Adrenal gland (tissue), 12 donors: Measurements from ENCODE around the gene PWWP2B. TPM values are rescaled to one million over a fixed set of nuclear protein-coding genes. Genes with fewer than 3 reads are reported as not detected.

Experiments
- DNase-seq, 7 donors: peaks; one replicate each; pipeline ENCODE4 v3.0.0-alpha.2; 2019 to 2020
- H3K27ac ChIP-seq, 5 donors: fragments of 200-600 bp; sonication (generic) in 4 of 5; 1 replicate in 3 of 5; 2 replicates in 2 of 5; pipeline versions ENCODE4 v1.5.1 to v1.8.0; 2016 to 2020; ENCODE audit warnings: mild to moderate bottlenecking in 1 of 5
- H3K27me3 ChIP-seq: fragments of 200-600 bp; 2 replicates; pipeline ENCODE4 v1.8.0; 2021
- H3K36me3 ChIP-seq, 2 donors: fragments of 200-600 bp; replicated peaks in 1 of 2; 1 replicate in 1 of 2; 2 replicates in 1 of 2; pipeline versions ENCODE4 v1.5.1 to v1.8.0; 2018 to 2022
- H3K4me1 ChIP-seq, 2 donors: fragments of 200-600 bp; replicated peaks in 1 of 2; 1 replicate in 1 of 2; 2 replicates in 1 of 2; pipeline versions ENCODE4 v1.5.1 to v1.8.0; 2018 to 2021
- H3K4me3 ChIP-seq, 4 donors: fragments of 200-600 bp; sonication (generic) in 3 of 4; one replicate each; pipeline ENCODE4 v1.5.1; 2016 to 2018
- H3K9me3 ChIP-seq, 3 donors: fragments of 200-600 bp; sonication (generic) in 1 of 3; replicated peaks in 1 of 3; 1 replicate in 2 of 3; 2 replicates in 1 of 3; pipeline versions ENCODE4 v1.5.1 to v1.8.0; 2016 to 2021
- POLR2A ChIP-seq, 2 donors: fragments of 450-650 bp; IDR thresholded peaks; one replicate each; pipeline ENCODE4 v1.6.1; 2017; ENCODE audit warnings: antibody characterized with exemption in 2 of 2, mild to moderate bottlenecking in 2 of 2, moderate library complexity in 1 of 2
- WGBS, 4 donors: extraction: QIAGEN DNeasy Blood & Tissue Kit in 2 of 4; methylation state at CpG; one replicate each; pipeline versions ENCODE4 v1.1.5 to v1.1.7; 2013 to 2017; 5-methylcytosine and 5-hydroxymethylcytosine counted together
- intact Hi-C, 2 donors: fragments of 100-400 bp; cut with DNase I; formaldehyde crosslinking; loops; one replicate each; pipeline versions ENCODE4 v1.14.1 to v1.15.0; 2022 to 2023
- polyA plus RNA-seq, 3 donors: library from polyadenylated mRNA; stranded (reverse); fragments of 200-250 nt in 2 of 3; fragments of 350-450 nt in 1 of 3; fragmentation: Illumina TruSeq in 1 of 3; extraction: RNeasy Lipid Tissue Mini Kit (QIAGEN cat#74804) in 1 of 3; gene quantifications; one replicate each; pipeline ENCODE4 v1.2.3, GENCODE V29; 2013 to 2014
- total RNA-seq, 9 donors: library from RNA; depleted of rRNA in 4 of 9; stranded (reverse); fragments of >200 nt in 4 of 9; fragments of 120-200 nt in 1 of 9; fragmentation: NEBNext Ultra II Directional in 1 of 9; extraction: Animal tissue kit (Norgen Biotek cat#: 25700) in 1 of 9; gene quantifications; one replicate each; pipeline versions ENCODE4 v1.1.0 to v1.2.4, GENCODE V29; 2013 to 2023
- TF ChIP-seq, protein P1 (sequence below), 6 experiments: fragments of 450-650 bp in 4 of 6; fragments of 200-600 bp in 2 of 6; sonication (generic) in 1 of 6; IDR thresholded peaks; 1 replicate in 5 of 6; 2 replicates in 1 of 6; pipeline versions ENCODE4 v1.5.1 to v1.8.0; 2016 to 2021; ENCODE audit warnings: antibody characterized with exemption in 6 of 6, mild to moderate bottlenecking in 2 of 6, moderate library complexity in 1 of 6
- donor health status: healthy with polysubstance abuse.
- donor health status: Bipolar disorder and iron deficiency.
- donor health status: DM: yes; HTN: yes; CAD: no.
- donor health status: DM: no; HTN: no; CAD: no.
- donor health status: DM: no; HTN: no; CAD: no.
- donor health status: DM: yes; HTN: yes; CAD: no.

Gene PWWP2B
- total and polyA plus RNA-seq, 12 donors, result 3.4 to 75.3 (median 40.7) TPM

DNA sequence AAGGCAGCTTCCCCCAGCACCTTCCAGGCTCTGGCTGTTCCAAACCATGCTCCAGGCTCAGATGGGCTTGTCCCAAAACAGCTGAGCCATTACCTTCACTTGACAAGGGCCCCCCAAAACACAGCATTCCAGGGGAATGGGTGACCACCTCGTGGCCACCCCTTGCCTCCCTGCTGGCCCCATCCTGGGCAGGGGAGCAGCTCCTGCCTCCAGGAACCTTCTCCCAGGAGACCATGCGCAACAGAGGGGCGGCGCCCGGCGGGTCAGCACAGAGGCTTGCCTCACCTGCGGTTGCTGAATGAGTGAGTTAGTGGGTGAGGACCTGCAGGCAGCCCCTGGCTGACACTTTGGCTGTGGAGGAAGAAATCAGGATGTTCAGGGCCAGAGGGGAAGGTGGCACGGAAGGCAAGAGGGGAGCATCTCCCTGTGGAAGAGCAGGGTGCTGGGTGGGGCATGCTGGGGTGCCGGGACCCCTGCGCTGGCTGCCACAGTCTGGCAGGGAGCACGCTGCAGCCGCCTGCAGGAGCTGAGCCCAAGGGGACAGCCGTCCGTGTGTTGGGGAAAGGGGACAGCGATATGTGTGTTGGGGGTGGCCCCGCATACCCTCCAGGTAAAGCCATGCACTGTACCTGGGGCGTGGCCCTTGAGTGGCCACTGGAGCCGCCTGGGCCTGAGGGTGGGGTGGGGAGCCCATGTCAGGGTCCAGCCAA, 54.7 kb downstream of the PWWP2B start:
- Histone ChIP-seq H3K4me3 (no peak overlapping the region), H3K36me3 (no peaks in the 10 kb centered on the region), H3K9me3 (no peaks in the 10 kb centered on the region), H3K27me3 (no peaks in the 10 kb centered on the region), H3K4me1 (peaks cover 32 to 34% of the 10 kb centered on the region in 2 donors), H3K27ac (no peak overlapping the region)
- peak in 1 of 7 donors; percentile 26 for DNase-seq
- no peak for TF ChIP-seq POLR2A (IDR thresholded peaks at IDR 0.05)
- TF ChIP-seq, protein P1, sequence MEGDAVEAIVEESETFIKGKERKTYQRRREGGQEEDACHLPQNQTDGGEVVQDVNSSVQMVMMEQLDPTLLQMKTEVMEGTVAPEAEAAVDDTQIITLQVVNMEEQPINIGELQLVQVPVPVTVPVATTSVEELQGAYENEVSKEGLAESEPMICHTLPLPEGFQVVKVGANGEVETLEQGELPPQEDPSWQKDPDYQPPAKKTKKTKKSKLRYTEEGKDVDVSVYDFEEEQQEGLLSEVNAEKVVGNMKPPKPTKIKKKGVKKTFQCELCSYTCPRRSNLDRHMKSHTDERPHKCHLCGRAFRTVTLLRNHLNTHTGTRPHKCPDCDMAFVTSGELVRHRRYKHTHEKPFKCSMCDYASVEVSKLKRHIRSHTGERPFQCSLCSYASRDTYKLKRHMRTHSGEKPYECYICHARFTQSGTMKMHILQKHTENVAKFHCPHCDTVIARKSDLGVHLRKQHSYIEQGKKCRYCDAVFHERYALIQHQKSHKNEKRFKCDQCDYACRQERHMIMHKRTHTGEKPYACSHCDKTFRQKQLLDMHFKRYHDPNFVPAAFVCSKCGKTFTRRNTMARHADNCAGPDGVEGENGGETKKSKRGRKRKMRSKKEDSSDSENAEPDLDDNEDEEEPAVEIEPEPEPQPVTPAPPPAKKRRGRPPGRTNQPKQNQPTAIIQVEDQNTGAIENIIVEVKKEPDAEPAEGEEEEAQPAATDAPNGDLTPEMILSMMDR (IDR thresholded peaks at IDR 0.05), result no peak
- 87 to 99% (median 93%) methylated on average over 10 to 18 of the region's 18 CpGs for WGBS, 4 donors
- intact Hi-C loops, result loop anchor here (5.0 kb wide), 3 partner anchors 64 to 229 kb away; no protein-coding TSS in a partner anchor

DNA sequence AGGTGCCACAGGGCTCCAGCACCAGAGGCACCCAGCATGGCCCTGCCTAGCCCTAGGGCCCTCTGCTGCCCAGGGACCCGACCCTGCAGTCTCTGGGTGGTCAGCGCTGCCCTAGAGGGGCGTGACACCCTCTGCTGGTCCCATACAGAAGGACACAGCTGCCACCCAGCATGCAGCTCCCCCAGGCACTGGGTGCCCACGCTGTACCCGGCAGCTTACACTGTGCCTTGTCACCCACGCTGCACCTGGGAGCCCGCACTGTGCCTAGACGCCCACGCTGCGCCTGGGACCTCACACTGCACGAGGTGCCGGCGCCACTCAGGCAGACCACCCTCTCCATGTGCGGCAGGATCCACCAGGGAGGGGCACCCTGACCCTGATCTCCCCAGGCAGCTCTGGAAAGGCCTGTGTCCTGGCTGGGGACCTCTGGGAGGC, 55.2 kb downstream of the PWWP2B start:
- H3K9me3 ChIP-seq, result no peaks in the 10 kb centered on the region
- no peak for TF ChIP-seq POLR2A (IDR thresholded peaks at IDR 0.05)
- TF ChIP-seq, protein P1 (IDR thresholded peaks at IDR 0.05), result peak in 5 of 6 experiments; percentile 4 to 33 (median 19)
- H3K36me3 ChIP-seq, result no peaks in the 10 kb centered on the region
- H3K27ac ChIP-seq, result peak overlapping the region in 2 of 5 donors; percentile 10 to 63
- 86 to 100% (median 92%) methylated on average over 1 to 14 of the region's 14 CpGs for WGBS, 4 donors
- intact Hi-C loops, result loop anchor here (5.0 kb wide), 3 partner anchors 65 to 230 kb away; no protein-coding TSS in a partner anchor
- no peaks in the 10 kb centered on the region for H3K27me3 ChIP-seq
- peaks cover 28 to 29% of the 10 kb centered on the region in 2 donors for H3K4me1 ChIP-seq
- peak in 1 of 7 donors; percentile 23 for DNase-seq
- no peak overlapping the region for H3K4me3 ChIP-seq

DNA sequence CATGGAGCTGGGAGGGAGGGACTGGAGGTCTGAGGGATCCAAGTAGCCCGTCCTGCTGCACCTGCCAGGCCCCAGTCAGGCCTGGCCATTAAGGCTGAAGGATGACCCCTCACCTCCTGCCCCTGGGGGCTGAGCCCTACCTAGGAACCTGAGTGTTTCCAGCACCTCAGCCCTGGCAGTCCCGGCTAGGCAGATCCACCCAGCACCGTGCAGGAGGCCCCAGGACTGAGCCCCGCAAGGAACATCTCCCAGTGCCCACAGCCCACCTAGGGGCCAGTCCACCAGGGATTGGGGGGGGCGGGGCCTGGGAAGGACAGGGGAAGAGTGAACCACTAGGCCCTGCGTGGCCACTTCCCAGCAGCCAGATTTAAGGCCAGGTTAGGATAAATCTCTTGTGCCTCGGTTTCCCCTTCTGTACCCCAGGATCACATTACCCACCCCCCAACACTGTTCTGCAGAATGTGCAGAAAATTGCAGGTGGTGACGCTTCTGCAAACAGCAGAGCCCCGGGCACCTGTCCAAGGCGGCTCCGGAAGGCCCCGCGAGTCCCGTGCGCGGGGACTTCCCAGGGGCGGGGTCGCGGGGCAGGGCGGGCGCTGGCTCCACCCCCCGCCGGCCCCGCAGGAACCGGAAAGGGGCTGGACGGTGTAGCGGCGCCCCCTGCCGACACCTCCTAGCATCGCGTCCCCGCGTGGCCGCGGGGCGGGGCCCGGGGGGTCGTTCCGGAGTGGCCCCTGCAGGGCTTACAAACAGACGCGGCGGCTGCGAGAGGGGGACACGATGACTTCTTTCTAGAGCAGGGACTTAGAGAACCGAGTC, 55.9 kb downstream of the PWWP2B start:
- DNase-seq, result peak; percentile 88 to 91 (median 90)
- 0 to 8% (median 4%) methylated on average over 1 to 45 of the region's 45 CpGs for WGBS, 4 donors
- TF ChIP-seq, protein P1 (IDR thresholded peaks at IDR 0.05), result peak; percentile 78 to 99 (median 97)
- TF ChIP-seq POLR2A (IDR thresholded peaks at IDR 0.05), result no peak
- H3K4me3 ChIP-seq, result peak overlapping the region in 1 of 4 donors; percentile 39
- H3K27me3 ChIP-seq, result no peaks in the 10 kb centered on the region
- intact Hi-C loops, result loop anchor here (5.0 kb wide), 3 partner anchors 66 to 231 kb away; no protein-coding TSS in a partner anchor
- no peaks in the 10 kb centered on the region for H3K36me3 ChIP-seq
- H3K27ac ChIP-seq, result peak overlapping the region in 2 of 5 donors; percentile 23 to 63
- peaks cover 22% of the 10 kb centered on the region in 2 donors for H3K4me1 ChIP-seq
- H3K9me3 ChIP-seq, result no peaks in the 10 kb centered on the region

DNA sequence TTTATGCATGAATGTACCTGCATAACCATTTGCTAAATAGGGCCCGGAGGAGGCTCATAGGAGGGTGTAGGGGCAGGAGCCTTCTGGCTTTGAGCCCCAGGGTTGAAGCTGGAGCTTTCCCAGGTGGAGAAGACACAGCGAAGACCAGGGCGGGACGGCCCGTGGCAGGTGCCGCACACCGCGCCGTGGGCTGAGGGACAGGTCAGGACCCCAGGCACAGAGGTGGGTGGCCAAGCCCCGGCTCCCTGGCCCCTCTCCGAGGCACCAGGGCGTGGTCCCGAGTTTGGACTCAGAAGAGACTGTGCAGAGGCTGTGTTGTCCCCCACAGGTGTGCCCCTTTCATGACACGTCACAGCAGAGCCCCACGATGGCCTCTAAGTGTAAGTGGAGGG, 56.5 kb downstream of the PWWP2B start:
- no peak for DNase-seq
- H3K27ac ChIP-seq, result peak overlapping the region in 2 of 5 donors; percentile 19 to 23
- H3K27me3 ChIP-seq, result no peaks in the 10 kb centered on the region
- TF ChIP-seq, protein P1 (IDR thresholded peaks at IDR 0.05), result peak in 2 of 6 experiments; percentile 31 to 46
- TF ChIP-seq POLR2A (IDR thresholded peaks at IDR 0.05), result no peak
- no peaks in the 10 kb centered on the region for H3K9me3 ChIP-seq
- intact Hi-C loops, result loop anchor here (5.0 kb wide), 3 partner anchors 66 to 231 kb away; no protein-coding TSS in a partner anchor
- WGBS, 4 donors, result 33 to 43% (median 38%) methylated on average over 5 to 15 of the region's 15 CpGs
- H3K4me1 ChIP-seq, result peaks cover 16 to 18% of the 10 kb centered on the region in 2 donors
- peak overlapping the region in 1 of 4 donors; percentile 39 for H3K4me3 ChIP-seq
- no peaks in the 10 kb centered on the region for H3K36me3 ChIP-seq
